GM12878 (cell line): ENCODE data around the gene FOXD2. TPM values are rescaled to one million over a fixed set of nuclear protein-coding genes. Genes with fewer than 3 reads are reported as not detected.

Experiments used
- ATAC-seq: fragments of 200-7000 bp; cut with Tn5 transposase; 3 replicates; pipeline ENCODE4 v1.9.1; 2020; ENCODE audit warnings: mild to moderate bottlenecking, moderate library complexity
- BruUV-seq: library from RNA; stranded (reverse); fragments of 400-500 nt; replicated peaks from 2 replicates; lab custom pipeline; 2021; lab: Mats Ljungman, UMichigan
- CTCF ChIA-PET: fragments of 300-600 bp; sonication (Branson Sonifier 250); formaldehyde crosslinking; extraction: SDS; loops from one replicate; lab custom pipeline; 2021; ENCODE audit warnings: inconsistent platforms; lab: Yijun Ruan, JAX
- POLR2A ChIA-PET: fragments of 350-600 bp; formaldehyde crosslinking; extraction: SDS; loops from one replicate; lab custom pipeline; 2021; ENCODE audit warnings: inconsistent platforms; lab: Charles Lee
- RAD21 ChIA-PET: fragments of 300-600 bp; sonication (Branson Sonifier 250); formaldehyde crosslinking; loops from one replicate; lab custom pipeline; 2023; ENCODE audit warnings: antibody characterized with exemption; ENCODE audit not compliant: unreplicated experiment; lab: Charles Lee
- SMC1A ChIA-PET: fragments of 300-600 bp; sonication (Branson Sonifier 250); formaldehyde crosslinking; loops from one replicate; lab custom pipeline; 2023; ENCODE audit not compliant: unreplicated experiment, uncharacterized antibody; lab: Charles Lee
- DNase-seq: peaks from one replicate; pipeline ENCODE4 v3.0.0-alpha.2; 2011; ENCODE audit warnings: low read depth, low spot score
- FAIRE-seq: peaks from 3 replicates; lab custom pipeline; 2011; peaks lifted over from hg19 to GRCh38; lab: Jason Lieb, UNC
- H2AFZ ChIP-seq: 2 replicates; pipeline ENCODE4 v1.6.0; 2011; ENCODE audit warnings: low read depth, low read length, control low read depth; ENCODE audit not compliant: control insufficient read depth
- H3K27ac ChIP-seq: 2 replicates; pipeline ENCODE4 v1.5.1; 2011; ENCODE audit warnings: control low read depth; ENCODE audit not compliant: control insufficient read depth, insufficient read depth
- H3K27me3 ChIP-seq, 2 experiments: replicated peaks in 1 of 2; 2 replicates each; pipeline versions ENCODE4 v1.6.0 to v1.6.1; 2011; ENCODE audit warnings: low read length in 1 of 2; ENCODE audit not compliant: control insufficient read depth in 2 of 2, insufficient read depth in 2 of 2
- H3K36me3 ChIP-seq, 2 experiments: 2 replicates each; pipeline ENCODE4 v1.5.1; 2011; ENCODE audit warnings: low read length in 1 of 2; ENCODE audit not compliant: control insufficient read depth in 2 of 2, insufficient read depth in 2 of 2
- H3K4me1 ChIP-seq: 2 replicates; pipeline ENCODE4 v1.6.1; 2011; ENCODE audit warnings: mild to moderate bottlenecking, low read length, moderate library complexity, mixed read lengths; ENCODE audit not compliant: control insufficient read depth, insufficient read depth
- H3K4me2 ChIP-seq: 2 replicates; pipeline ENCODE4 v1.6.0; 2011; ENCODE audit warnings: control low read depth; ENCODE audit not compliant: control insufficient read depth, insufficient read depth
- H3K4me3 ChIP-seq: fragments of 200-600 bp; sonication (generic); 2 replicates; pipeline ENCODE4 v1.5.1; 2016
- H3K79me2 ChIP-seq: 2 replicates; pipeline ENCODE4 v1.6.0; 2011; ENCODE audit warnings: low read length; ENCODE audit not compliant: control insufficient read depth, insufficient read depth
- H3K9ac ChIP-seq: 2 replicates; pipeline ENCODE4 v1.8.0; 2011; ENCODE audit warnings: low read length, control low read depth, mixed read lengths; ENCODE audit not compliant: control insufficient read depth, insufficient read depth
- H3K9me3 ChIP-seq: replicated peaks from 3 replicates; pipeline ENCODE4 v1.5.1; 2011; ENCODE audit warnings: mild to moderate bottlenecking, low read length; ENCODE audit not compliant: control insufficient read depth, insufficient read depth
- H4K20me1 ChIP-seq: 2 replicates; pipeline ENCODE4 v1.6.0; 2011; ENCODE audit not compliant: control insufficient read depth, insufficient read depth
- CHD1 ChIP-seq: IDR thresholded peaks from 2 replicates; pipeline ENCODE4 v1.6.1; 2012; ENCODE audit warnings: low read depth, low read length, improper control_type of control experiment
- CREM ChIP-seq: IDR thresholded peaks from 2 replicates; pipeline ENCODE4 v1.6.1; 2014; ENCODE audit warnings: antibody characterized with exemption, low read depth
- ETV6 ChIP-seq, 2 experiments: fragments of 450-650 bp in 1 of 2; IDR thresholded peaks in 1 of 2; conservative IDR thresholded peaks in 1 of 2; 2 replicates each; pipeline ENCODE4 v1.6.1; 2014; ENCODE audit warnings: antibody characterized with exemption in 1 of 2, borderline replicate concordance in 1 of 2, low read depth in 1 of 2, mild to moderate bottlenecking in 1 of 2, moderate library complexity in 1 of 2
- EZH2 ChIP-seq: IDR thresholded peaks from 2 replicates; pipeline ENCODE4 v1.6.1; 2012; ENCODE audit warnings: low read depth, mild to moderate bottlenecking, control low read depth, inconsistent platforms, low read length, borderline replicate concordance; ENCODE audit not compliant: control insufficient read depth
- FOXM1 ChIP-seq: IDR thresholded peaks from 2 replicates; pipeline ENCODE4 v1.6.1; 2012; ENCODE audit warnings: low read depth, mild to moderate bottlenecking, inconsistent platforms, low read length, moderate library complexity
- GABPA ChIP-seq: IDR thresholded peaks from 2 replicates; pipeline ENCODE4 v1.6.1; 2014; ENCODE audit warnings: antibody characterized with exemption, low read depth, mild to moderate bottlenecking, inconsistent platforms
- HDAC2 ChIP-seq: fragments of 200-600 bp; sonication (generic); IDR thresholded peaks from 2 replicates; pipeline ENCODE4 v1.6.1; 2017
- IKZF1 ChIP-seq: fragments of 450-650 bp; conservative IDR thresholded peaks from 2 replicates; pipeline ENCODE4 v1.6.1; 2017; ENCODE audit warnings: antibody characterized with exemption, mild to moderate bottlenecking
- KDM1A ChIP-seq: fragments of 200-600 bp; sonication (generic); IDR thresholded peaks from 2 replicates; pipeline ENCODE4 v1.6.1; 2016; ENCODE audit warnings: borderline replicate concordance
- KLF5 ChIP-seq: fragments of 450-650 bp; IDR thresholded peaks from 2 replicates; pipeline ENCODE4 v1.6.1; 2014; ENCODE audit warnings: mild to moderate bottlenecking; ENCODE audit not compliant: partially characterized antibody
- RELA ChIP-seq: fragments of 450-650 bp; IDR thresholded peaks from 2 replicates; pipeline ENCODE4 v1.8.0; 2014; ENCODE audit warnings: borderline replicate concordance; ENCODE audit not compliant: partially characterized antibody
- SMC3 ChIP-seq: IDR thresholded peaks from 2 replicates; pipeline ENCODE4 v1.6.1; 2011; ENCODE audit warnings: low read length, improper control_type of control experiment, borderline replicate concordance
- SREBF1 ChIP-seq: IDR thresholded peaks from 2 replicates; pipeline ENCODE4 v1.6.1; 2012; ENCODE audit warnings: mild to moderate bottlenecking, low read length
- STAT1 ChIP-seq: fragments of 450-650 bp; conservative IDR thresholded peaks from 2 replicates; pipeline ENCODE4 v1.6.1; 2014; ENCODE audit warnings: antibody characterized with exemption, mild to moderate bottlenecking
- YY1 ChIP-seq: IDR thresholded peaks from 2 replicates; pipeline ENCODE4 v1.6.1; 2011; ENCODE audit warnings: low read depth, mild to moderate bottlenecking, low read length
- ZNF622 ChIP-seq: fragments of 450-650 bp; IDR thresholded peaks from 2 replicates; pipeline ENCODE4 v1.6.1; 2017; ENCODE audit warnings: mild to moderate bottlenecking, inconsistent platforms
- WGBS: methylation state at CpG from one replicate; pipeline ENCODE4 v1.1.6; 2016; ENCODE audit warnings: low lambda C conversion rate; ENCODE audit not compliant: insufficient replicate concordance, insufficient coverage; ENCODE audit errors: missing lambda C conversion rate; 5-methylcytosine and 5-hydroxymethylcytosine counted together
- in situ Hi-C: fragments of 300-500 bp; cut with MboI; formaldehyde crosslinking; loops from 9 replicates; pipeline ENCODE4 v1.14.3; 2018; ENCODE audit warnings: mixed read lengths
- intact Hi-C: fragments of 100-400 bp; cut with micrococcal nuclease; formaldehyde crosslinking; loops from one replicate; pipeline ENCODE4 v1.14.2; 2022; ENCODE audit not compliant: unreplicated experiment
- polyA plus RNA-seq, 11 experiments: library from polyadenylated mRNA; depleted of rRNA in 4 of 11; unstranded in 6 of 11; stranded (reverse) in 5 of 11; fragments of >200 nt; fragmentation: Nextera tagmentation in 4 of 11; fragmentation: Illumina TruSeq in 1 of 11; extraction: Ambion mirVana in 4 of 11; extraction: Trizol in 1 of 11; gene quantifications; 1 replicate in 1 of 11; 2 replicates in 10 of 11; pipeline versions ENCODE4 v1.2.1 to v1.2.3, GENCODE V29; 2011 to 2016; ENCODE audit warnings: inconsistent platforms in 2 of 11, missing spikeins in 2 of 11, low read depth in 1 of 11
- total RNA-seq, 4 experiments: library from RNA; depleted of rRNA in 3 of 4; stranded (reverse); fragments of >200 nt in 3 of 4; fragmentation: Illumina TruSeq in 1 of 4; extraction: Trizol in 1 of 4; gene quantifications; 2 replicates each; pipeline versions ENCODE4 v1.2.1 to v1.2.3, GENCODE V29; 2013 to 2021
- TF ChIP-seq, protein P1 (sequence below): IDR thresholded peaks from 2 replicates; pipeline ENCODE4 v1.6.1; 2012; ENCODE audit warnings: low read depth, low read length, improper control_type of control experiment
- TF ChIP-seq, protein P2 (sequence below): fragments of 450-650 bp; conservative IDR thresholded peaks from 2 replicates; pipeline ENCODE4 v1.6.1; 2017; ENCODE audit warnings: mild to moderate bottlenecking, moderate library complexity

FOXD2 gene
- total and polyA plus RNA-seq, 10 of the 15 experiments (the other 5 are each of a cell fraction or from before 2014, with no cell fraction given) = under 0.01 to 0.27 (median 0.04) TPM; not detected in 1

- FAIRE-seq = no peak
- Histone ChIP-seq H3K27ac (no peak overlapping the region), H4K20me1 (no peaks in the 10 kb centered on the region), H3K4me1 (no peaks in the 10 kb centered on the region)
- ChIA-PET CTCF (interaction anchor here (0.6 to 1.9 kb wide), 4 partner anchors 15 to 307 kb away, joined by 3 to 9 read pairs (median 4); no protein-coding TSS in a partner anchor), POLR2A (interaction anchor here (0.6 kb wide), 1 partner anchor 14 kb away, joined by 6 read pairs; no protein-coding TSS in a partner anchor)
- TF ChIP-seq SREBF1 (no peak), ETV6 (conservative IDR thresholded peaks at IDR 0.05 in 1 of 2, IDR thresholded peaks at IDR 0.05 in 1 of 2; ENCODE audit: borderline replicate concordance in 1 of 2, low read depth in 1 of 2) (no peak), GABPA (no peak), KDM1A (no peak), FOXM1 (no peak), KLF5 (no peak), SMC3 (no peak), HDAC2 (no peak), STAT1 (no peak), ZNF622 (no peak), YY1 (no peak), EZH2 (no peak), RELA (no peak), CREM (no peak), IKZF1 (no peak), CHD1 (no peak)
- TF ChIP-seq, protein P1, sequence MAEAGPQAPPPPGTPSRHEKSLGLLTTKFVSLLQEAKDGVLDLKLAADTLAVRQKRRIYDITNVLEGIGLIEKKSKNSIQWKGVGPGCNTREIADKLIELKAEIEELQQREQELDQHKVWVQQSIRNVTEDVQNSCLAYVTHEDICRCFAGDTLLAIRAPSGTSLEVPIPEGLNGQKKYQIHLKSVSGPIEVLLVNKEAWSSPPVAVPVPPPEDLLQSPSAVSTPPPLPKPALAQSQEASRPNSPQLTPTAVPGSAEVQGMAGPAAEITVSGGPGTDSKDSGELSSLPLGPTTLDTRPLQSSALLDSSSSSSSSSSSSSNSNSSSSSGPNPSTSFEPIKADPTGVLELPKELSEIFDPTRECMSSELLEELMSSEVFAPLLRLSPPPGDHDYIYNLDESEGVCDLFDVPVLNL = no peak
- TF ChIP-seq, protein P2, sequence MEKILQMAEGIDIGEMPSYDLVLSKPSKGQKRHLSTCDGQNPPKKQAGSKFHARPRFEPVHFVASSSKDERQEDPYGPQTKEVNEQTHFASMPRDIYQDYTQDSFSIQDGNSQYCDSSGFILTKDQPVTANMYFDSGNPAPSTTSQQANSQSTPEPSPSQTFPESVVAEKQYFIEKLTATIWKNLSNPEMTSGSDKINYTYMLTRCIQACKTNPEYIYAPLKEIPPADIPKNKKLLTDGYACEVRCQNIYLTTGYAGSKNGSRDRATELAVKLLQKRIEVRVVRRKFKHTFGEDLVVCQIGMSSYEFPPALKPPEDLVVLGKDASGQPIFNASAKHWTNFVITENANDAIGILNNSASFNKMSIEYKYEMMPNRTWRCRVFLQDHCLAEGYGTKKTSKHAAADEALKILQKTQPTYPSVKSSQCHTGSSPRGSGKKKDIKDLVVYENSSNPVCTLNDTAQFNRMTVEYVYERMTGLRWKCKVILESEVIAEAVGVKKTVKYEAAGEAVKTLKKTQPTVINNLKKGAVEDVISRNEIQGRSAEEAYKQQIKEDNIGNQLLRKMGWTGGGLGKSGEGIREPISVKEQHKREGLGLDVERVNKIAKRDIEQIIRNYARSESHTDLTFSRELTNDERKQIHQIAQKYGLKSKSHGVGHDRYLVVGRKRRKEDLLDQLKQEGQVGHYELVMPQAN = no peak
- TF ChIP-seq, all 136 proteins: peak for 0
- ATAC-seq = no peak
- H3K27me3 ChIP-seq = no peaks in the 10 kb centered on the region
- WGBS = 54% methylated on average over 4 of the region's 4 CpGs
- SMC1A ChIA-PET = no interaction called here
- BruUV-seq = no TSS peak
- no peak overlapping the region for H3K4me2 ChIP-seq
- H2AFZ ChIP-seq = no peak overlapping the region
- H3K79me2 ChIP-seq = no peaks in the 10 kb centered on the region
- no peak overlapping the region for H3K9ac ChIP-seq
- no peaks in the 10 kb centered on the region for H3K36me3 ChIP-seq
- intact Hi-C loops = no loop called here
- RAD21 ChIA-PET = no interaction called here
- no peaks in the 10 kb centered on the region for H3K9me3 ChIP-seq
- H3K4me3 ChIP-seq = no peak overlapping the region
- no peak for DNase-seq
- in situ Hi-C loops = no loop called here
Observed at GRCh38 chr1:47403321-47403910, 34.4 kb upstream of the FOXD2 start.
